Suppressor macrophage treated with lipopolysaccharide for 4 hours (primary cell): ENCODE measurements around the gene RASSF1.
"Not testable (repeated sequence)": the region's sequence is repeated elsewhere in the genome, so short reads cannot be mapped to it uniquely, and the experiment has no call there.

Source experiments
- DNase-seq: peaks from one replicate; pipeline ENCODE4 v3.0.0-alpha.2; 2020

Gene RASSF1

DNA sequence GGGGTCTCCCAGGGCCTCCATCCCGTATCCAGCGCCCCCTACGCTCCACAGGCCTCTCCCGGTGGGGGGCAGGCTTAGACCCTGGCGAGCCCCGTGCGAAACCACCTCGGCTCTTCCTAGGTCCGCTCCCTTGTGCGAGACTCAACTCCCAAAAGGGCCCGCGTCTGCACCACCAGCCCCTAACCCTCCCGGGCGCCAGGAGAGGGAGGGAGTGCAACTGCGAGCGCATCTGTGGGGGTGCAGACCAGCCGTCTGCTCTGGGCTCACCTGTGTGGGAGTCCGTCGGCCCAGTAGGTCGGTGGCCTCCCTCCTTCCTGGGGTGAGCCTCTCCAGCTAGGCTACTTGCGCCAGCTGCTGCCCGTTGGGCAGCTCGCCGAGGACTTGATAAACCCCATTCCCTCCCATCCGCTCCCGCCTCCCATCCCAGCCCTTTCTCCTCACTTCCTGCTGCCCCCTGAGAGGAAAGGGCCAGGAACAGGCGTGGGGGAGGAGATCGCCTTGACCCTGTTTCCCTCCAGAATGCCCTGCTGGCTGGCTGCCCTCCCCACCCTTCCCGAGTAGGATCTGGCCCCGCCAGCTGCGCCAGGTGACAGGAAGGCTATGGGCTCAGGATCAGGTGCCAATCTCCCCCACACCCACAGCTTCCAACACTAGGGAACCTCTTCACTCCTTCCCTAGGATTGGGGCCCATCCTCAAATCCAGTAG lies 18.1 kb downstream of the RASSF1 start, which contains the start of gene HYAL2:
TSS of gene HYAL2 (minus strand) at position 360 of the 706 bp plus-strand sequence. CDS start 2,256 bp downstream, outside the sequence.
- no peak for DNase-seq

GRCh38 chr3:50322115-50322385 lies 18.6 kb downstream of the RASSF1 start:
- DNase-seq: no peak

- peak; percentile 87 for DNase-seq
Observed at GRCh38 chr3:50321336-50322114, 19.1 kb downstream of the RASSF1 start.

- DNase-seq: peak; percentile 60
Observed at GRCh38 chr3:50320853-50321335, 19.7 kb downstream of the RASSF1 start.

GRCh38 chr3:50319894-50320625 lies 20.6 kb downstream of the RASSF1 start:
- no peak for DNase-seq

- DNase-seq: no peak
Observed at GRCh38 chr3:50319181-50319893, 21.3 kb downstream of the RASSF1 start.

DNA sequence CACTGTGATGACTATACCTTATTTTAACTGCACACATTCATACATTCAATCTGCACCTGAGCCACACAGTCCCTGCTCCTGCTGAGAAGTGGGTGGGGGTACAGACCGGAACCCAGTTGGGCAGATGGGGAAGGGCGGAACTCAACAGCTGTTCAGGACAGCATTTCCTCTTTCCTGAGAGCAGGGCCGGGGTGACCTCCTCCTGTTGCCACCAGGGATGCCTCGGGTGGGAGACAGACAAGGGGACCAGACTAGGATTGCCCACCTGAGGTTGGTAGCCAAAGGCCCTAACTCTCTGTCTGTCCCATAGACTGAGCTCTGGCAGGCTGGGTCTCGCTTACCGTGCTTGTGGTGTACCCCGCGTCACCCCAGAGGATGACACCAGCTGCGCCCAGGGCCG lies 22.0 kb downstream of the RASSF1 start:
- peak; percentile 26 for DNase-seq

- DNase-seq: no peak
Observed at GRCh38 chr3:50318163-50318562, 22.5 kb downstream of the RASSF1 start.

GRCh38 chr3:50317300-50317699 lies 23.3 kb downstream of the RASSF1 start:
- DNase-seq: no peak

GRCh38 chr3:50316657-50317242 lies 23.9 kb downstream of the RASSF1 start:
- DNase-seq: no peak

DNA sequence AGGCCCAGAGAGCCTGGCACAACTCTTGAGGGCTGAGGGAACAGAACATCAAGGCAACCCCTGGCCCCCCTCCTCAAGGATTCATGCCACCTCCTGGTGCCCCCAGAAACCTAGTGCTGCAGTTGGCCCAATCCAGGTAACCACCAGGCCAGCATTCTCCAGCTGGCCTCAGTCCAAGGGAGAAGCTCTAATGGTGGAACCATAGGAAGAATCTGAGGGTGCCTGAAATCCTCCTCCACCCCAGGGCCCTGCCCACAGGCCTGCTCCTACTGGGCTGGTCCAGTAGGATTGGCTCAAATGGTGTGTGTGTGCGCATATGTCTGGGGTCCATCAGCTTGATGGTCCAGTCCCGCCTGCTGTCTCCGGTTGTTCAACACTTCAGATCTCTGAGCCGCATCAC lies 25.8 kb downstream of the RASSF1 start:
- no peak for DNase-seq

- DNase-seq: no peak
Observed at GRCh38 chr3:50314342-50314741, 26.3 kb downstream of the RASSF1 start.

GRCh38 chr3:50312041-50312440 lies 28.6 kb downstream of the RASSF1 start:
- not testable (repeated sequence) for DNase-seq

GRCh38 chr3:50304601-50305000 lies 36.0 kb downstream of the RASSF1 start:
- DNase-seq: peak; percentile 5

- DNase-seq: no peak
Observed at GRCh38 chr3:50303013-50303815, 37.4 kb downstream of the RASSF1 start, which contains the start of gene HYAL1. Gene HYAL1 (minus strand): TSS chr3:50303574. CDS start chr3:50302956, 618 bp downstream.

DNA sequence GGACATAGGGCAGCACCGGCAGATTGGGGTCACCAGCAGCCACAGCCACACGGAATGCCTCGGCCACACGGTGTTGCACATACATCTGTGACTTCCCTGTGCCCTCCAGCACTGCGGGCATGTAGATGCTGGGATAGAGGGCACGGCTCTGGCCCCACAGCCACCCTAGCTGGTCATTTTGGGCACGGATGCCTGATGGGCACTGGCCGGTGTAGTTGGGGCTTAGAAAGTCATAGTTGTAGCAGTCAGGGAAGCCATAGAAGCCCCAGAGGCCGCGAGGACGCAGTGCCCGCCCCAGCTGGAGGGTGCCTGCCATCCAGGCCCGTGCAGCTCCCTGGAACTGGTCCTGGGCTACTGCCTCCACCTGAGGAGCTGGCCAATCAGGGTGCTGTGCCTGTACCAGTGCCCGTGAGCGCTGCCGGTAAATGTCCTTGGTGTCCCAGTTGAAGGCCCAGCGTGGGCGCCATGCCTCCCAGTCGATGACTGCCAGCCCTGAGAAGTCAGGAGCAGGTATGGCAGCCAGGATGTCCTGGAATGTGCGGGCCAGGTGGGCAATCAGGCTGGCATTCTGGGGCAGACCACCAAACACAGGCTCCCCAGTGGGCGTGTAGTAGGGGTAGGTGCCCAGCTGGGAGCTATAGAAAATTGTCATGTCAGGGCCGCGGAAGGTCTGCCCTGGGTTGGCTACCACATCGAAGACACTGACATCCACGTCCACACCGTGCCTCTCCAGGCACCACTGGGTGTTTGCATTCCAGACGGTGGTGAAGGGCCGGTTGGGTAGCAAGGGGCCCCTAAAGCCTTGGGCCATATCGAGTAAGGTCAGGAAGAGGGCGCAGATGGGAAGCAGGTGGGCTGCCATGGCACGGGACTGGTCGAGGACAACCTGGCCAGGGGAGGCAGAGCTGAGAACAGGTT lies 38.3 kb downstream of the RASSF1 start:
- DNase-seq: no peak

GRCh38 chr3:50300681-50301254 lies 39.9 kb downstream of the RASSF1 start:
- no peak for DNase-seq

- peak; percentile 82 for DNase-seq
Observed at GRCh38 chr3:50299929-50300680, 40.5 kb downstream of the RASSF1 start.

GRCh38 chr3:50299638-50299928 lies 41.1 kb downstream of the RASSF1 start:
- DNase-seq: no peak
